K562 (cell line): ENCODE data around the gene NME7.

Experiments used
- ADNP ChIP-seq: fragments of 200-800 bp; sonication (Bioruptor generic); IDR thresholded peaks from 2 replicates; pipeline ENCODE4 v1.6.1; 2016; ENCODE audit warnings: missing genetic modification characterization, missing compliant biosample characterization
- ARID2 ChIP-seq: fragments of 450-650 bp; IDR thresholded peaks from 2 replicates; pipeline ENCODE4 v1.6.1; 2017; ENCODE audit warnings: antibody characterized with exemption, mild to moderate bottlenecking
- CAMTA2 ChIP-seq: fragments of 250-450 bp; sonication (Bioruptor Pico); conservative IDR thresholded peaks from 2 replicates; pipeline ENCODE4 v1.5.1; 2022
- EHMT2 ChIP-seq: fragments of 450-650 bp; IDR thresholded peaks from 2 replicates; pipeline ENCODE4 v1.6.1; 2018; ENCODE audit warnings: antibody characterized with exemption
- ETV6 ChIP-seq, 3 experiments: fragments of 150-350 bp in 1 of 3; sonication (generic) in 1 of 3; formaldehyde crosslinking in 1 of 3; IDR thresholded peaks; 2 replicates each; pipeline versions ENCODE4 v1.6.1 to v1.8.0; 2014 to 2022; ENCODE audit warnings: borderline replicate concordance in 2 of 3, low read depth in 2 of 3, antibody characterized with exemption in 1 of 3, low read length in 1 of 3, mild to moderate bottlenecking in 1 of 3, missing genetic modification reagents in 1 of 3
- MCM5 ChIP-seq: fragments of 450-650 bp; IDR thresholded peaks from 2 replicates; pipeline ENCODE4 v1.6.1; 2016; ENCODE audit warnings: low read depth
- SMAD4 ChIP-seq: fragments of 250-450 bp; sonication (Bioruptor Pico); conservative IDR thresholded peaks from 2 replicates; pipeline ENCODE4 v1.8.0; 2021; ENCODE audit warnings: inconsistent platforms, mild to moderate bottlenecking, moderate library complexity
- ZNF431 ChIP-seq: sonication (generic); formaldehyde crosslinking; IDR thresholded peaks from 2 replicates; pipeline ENCODE4 v1.8.0; 2022; ENCODE audit warnings: mild to moderate bottlenecking, missing genetic modification reagents
- TF ChIP-seq, protein P1 (sequence below): sonication (generic); formaldehyde crosslinking; IDR thresholded peaks from 2 replicates; pipeline ENCODE4 v1.8.1; 2023; ENCODE audit warnings: mild to moderate bottlenecking, missing genetic modification reagents
- TF ChIP-seq, protein P2 (sequence below), 3 experiments: IDR thresholded peaks in 2 of 3; conservative IDR thresholded peaks in 1 of 3; 2 replicates each; pipeline ENCODE4 v1.5.1; 2011 to 2012; ENCODE audit warnings: low read length in 3 of 3, mild to moderate bottlenecking in 3 of 3, control low read depth in 2 of 3, improper control_type of control experiment in 1 of 3, inconsistent platforms in 1 of 3, low read depth in 1 of 3, mixed read lengths in 1 of 3, moderate library complexity in 1 of 3; ENCODE audit not compliant: insufficient read depth in 2 of 3
- TF ChIP-seq, protein P3 (sequence below): sonication (generic); formaldehyde crosslinking; IDR thresholded peaks from 2 replicates; pipeline ENCODE4 v1.9.0; 2022; ENCODE audit warnings: mild to moderate bottlenecking, missing genetic modification reagents

DNA sequence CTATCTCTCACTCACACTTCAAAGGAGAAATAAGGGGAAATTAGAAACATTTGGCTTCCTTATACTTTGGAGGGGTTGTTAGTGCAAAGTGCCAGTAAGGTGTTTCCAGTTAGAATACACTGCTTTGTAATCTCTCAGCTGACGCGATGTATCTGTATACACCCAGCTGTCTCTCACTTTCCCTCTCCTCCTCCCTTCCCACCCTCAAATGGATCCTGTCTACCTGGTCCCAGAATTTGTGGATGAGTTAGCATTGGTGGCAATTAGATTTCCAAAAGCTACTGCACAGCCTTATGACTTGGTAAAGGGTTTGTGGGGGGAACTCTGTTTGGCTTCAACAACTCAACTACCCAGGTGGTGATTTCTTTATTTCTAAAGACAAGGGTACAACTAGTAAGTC is 250.6 kb downstream of the NME7 start:
- TF ChIP-seq, protein P1, sequence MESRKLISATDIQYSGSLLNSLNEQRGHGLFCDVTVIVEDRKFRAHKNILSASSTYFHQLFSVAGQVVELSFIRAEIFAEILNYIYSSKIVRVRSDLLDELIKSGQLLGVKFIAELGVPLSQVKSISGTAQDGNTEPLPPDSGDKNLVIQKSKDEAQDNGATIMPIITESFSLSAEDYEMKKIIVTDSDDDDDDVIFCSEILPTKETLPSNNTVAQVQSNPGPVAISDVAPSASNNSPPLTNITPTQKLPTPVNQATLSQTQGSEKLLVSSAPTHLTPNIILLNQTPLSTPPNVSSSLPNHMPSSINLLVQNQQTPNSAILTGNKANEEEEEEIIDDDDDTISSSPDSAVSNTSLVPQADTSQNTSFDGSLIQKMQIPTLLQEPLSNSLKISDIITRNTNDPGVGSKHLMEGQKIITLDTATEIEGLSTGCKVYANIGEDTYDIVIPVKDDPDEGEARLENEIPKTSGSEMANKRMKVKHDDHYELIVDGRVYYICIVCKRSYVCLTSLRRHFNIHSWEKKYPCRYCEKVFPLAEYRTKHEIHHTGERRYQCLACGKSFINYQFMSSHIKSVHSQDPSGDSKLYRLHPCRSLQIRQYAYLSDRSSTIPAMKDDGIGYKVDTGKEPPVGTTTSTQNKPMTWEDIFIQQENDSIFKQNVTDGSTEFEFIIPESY (CRISPR knock-in tag) = no peak
- TF ChIP-seq ADNP (no peak), ETV6 (IDR thresholded peaks at IDR 0.05; ENCODE audit: borderline replicate concordance in 1 of 2, low read depth in 2 of 2, low read length in 1 of 2) (no peak), ETV6 (CRISPR knock-in tag; IDR thresholded peaks at IDR 0.05; ENCODE audit: borderline replicate concordance) (no peak), MCM5 (no peak), EHMT2 (no peak), ZNF431 (CRISPR knock-in tag) (no peak), CAMTA2 (CRISPR knock-in tag) (no peak), ARID2 (no peak), SMAD4 (CRISPR knock-in tag) (no peak)
- TF ChIP-seq, protein P2, sequence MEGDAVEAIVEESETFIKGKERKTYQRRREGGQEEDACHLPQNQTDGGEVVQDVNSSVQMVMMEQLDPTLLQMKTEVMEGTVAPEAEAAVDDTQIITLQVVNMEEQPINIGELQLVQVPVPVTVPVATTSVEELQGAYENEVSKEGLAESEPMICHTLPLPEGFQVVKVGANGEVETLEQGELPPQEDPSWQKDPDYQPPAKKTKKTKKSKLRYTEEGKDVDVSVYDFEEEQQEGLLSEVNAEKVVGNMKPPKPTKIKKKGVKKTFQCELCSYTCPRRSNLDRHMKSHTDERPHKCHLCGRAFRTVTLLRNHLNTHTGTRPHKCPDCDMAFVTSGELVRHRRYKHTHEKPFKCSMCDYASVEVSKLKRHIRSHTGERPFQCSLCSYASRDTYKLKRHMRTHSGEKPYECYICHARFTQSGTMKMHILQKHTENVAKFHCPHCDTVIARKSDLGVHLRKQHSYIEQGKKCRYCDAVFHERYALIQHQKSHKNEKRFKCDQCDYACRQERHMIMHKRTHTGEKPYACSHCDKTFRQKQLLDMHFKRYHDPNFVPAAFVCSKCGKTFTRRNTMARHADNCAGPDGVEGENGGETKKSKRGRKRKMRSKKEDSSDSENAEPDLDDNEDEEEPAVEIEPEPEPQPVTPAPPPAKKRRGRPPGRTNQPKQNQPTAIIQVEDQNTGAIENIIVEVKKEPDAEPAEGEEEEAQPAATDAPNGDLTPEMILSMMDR (IDR thresholded peaks at IDR 0.05 in 2 of 3, conservative IDR thresholded peaks at IDR 0.05 in 1 of 3; ENCODE audit: insufficient read depth in 2 of 3, low read depth in 1 of 3, low read length in 3 of 3) = no peak
- TF ChIP-seq, protein P3, sequence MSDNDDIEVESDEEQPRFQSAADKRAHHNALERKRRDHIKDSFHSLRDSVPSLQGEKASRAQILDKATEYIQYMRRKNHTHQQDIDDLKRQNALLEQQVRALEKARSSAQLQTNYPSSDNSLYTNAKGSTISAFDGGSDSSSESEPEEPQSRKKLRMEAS = no peak
